Liver (tissue), 9 donors: Measurements from ENCODE around the gene SFXN5. TPM values are rescaled to one million over a fixed set of nuclear protein-coding genes. Genes with fewer than 3 reads are reported as not detected.

Experiments used
- DNase-seq: peaks from one replicate; pipeline ENCODE4 v3.0.0-alpha.2; 2017; ENCODE audit warnings: low spot score
- H3K27ac ChIP-seq, 2 donors: one replicate each; pipeline ENCODE4 v1.7.0; 2013; ENCODE audit warnings: inconsistent platforms in 2 of 2, low read length in 2 of 2, control low read depth in 1 of 2, low read depth in 1 of 2, mild to moderate bottlenecking in 1 of 2
- H3K27me3 ChIP-seq, 4 donors: one replicate each; pipeline versions ENCODE4 v1.6.1 to v1.7.0; 2013; ENCODE audit warnings: low read length in 3 of 4, inconsistent platforms in 1 of 4, mild to moderate bottlenecking in 1 of 4, moderate library complexity in 1 of 4; ENCODE audit not compliant: control insufficient read depth in 4 of 4, insufficient read depth in 4 of 4
- H3K36me3 ChIP-seq, 4 donors: one replicate each; pipeline versions ENCODE4 v1.6.1 to v1.7.0; 2013; ENCODE audit warnings: low read length in 3 of 4, mild to moderate bottlenecking in 3 of 4, low read depth in 1 of 4, moderate library complexity in 1 of 4; ENCODE audit not compliant: control insufficient read depth in 4 of 4, insufficient read depth in 3 of 4
- H3K4me1 ChIP-seq, 4 donors: one replicate each; pipeline versions ENCODE4 v1.6.1 to v1.7.0; 2013; ENCODE audit warnings: low read length in 3 of 4, mild to moderate bottlenecking in 3 of 4, moderate library complexity in 1 of 4; ENCODE audit not compliant: control insufficient read depth in 4 of 4, insufficient read depth in 4 of 4
- H3K4me3 ChIP-seq, 3 donors: one replicate each; pipeline versions ENCODE4 v1.6.1 to v1.7.0; 2013; ENCODE audit warnings: low read length in 3 of 3, control low read depth in 1 of 3, low read depth in 1 of 3, mild to moderate bottlenecking in 1 of 3
- H3K9ac ChIP-seq, 2 donors: one replicate each; pipeline ENCODE4 v1.7.0; 2013; ENCODE audit warnings: low read length in 2 of 2, mild to moderate bottlenecking in 2 of 2, moderate library complexity in 2 of 2, control low read depth in 1 of 2, low read depth in 1 of 2
- H3K9me3 ChIP-seq, 4 donors: one replicate each; pipeline versions ENCODE4 v1.6.1 to v1.7.0; 2013; ENCODE audit warnings: low read length in 3 of 4; ENCODE audit not compliant: control insufficient read depth in 4 of 4
- ATF3 ChIP-seq: IDR thresholded peaks from 2 replicates; pipeline ENCODE4 v1.6.1; 2016; ENCODE audit warnings: antibody characterized with exemption
- CTCF ChIP-seq: fragments of 150-350 bp; IDR thresholded peaks from 2 replicates; pipeline ENCODE4 v1.5.1; 2017; ENCODE audit warnings: improper control_type of control experiment, low read depth, low read length; ENCODE audit not compliant: missing input control
- EGR1 ChIP-seq, 2 donors: IDR thresholded peaks; 2 replicates each; pipeline ENCODE4 v1.6.1; 2016 to 2018; ENCODE audit warnings: antibody characterized with exemption in 2 of 2, low read depth in 2 of 2
- FOXA1 ChIP-seq: IDR thresholded peaks from 2 replicates; pipeline ENCODE4 v1.6.1; 2016; ENCODE audit warnings: antibody characterized with exemption
- HNF4A ChIP-seq, 2 donors: conservative IDR thresholded peaks; 2 replicates each; pipeline ENCODE4 v1.6.1; 2016; ENCODE audit warnings: antibody characterized with exemption in 2 of 2, mild to moderate bottlenecking in 2 of 2
- HNF4G ChIP-seq: IDR thresholded peaks from 2 replicates; pipeline ENCODE4 v1.6.1; 2016; ENCODE audit warnings: antibody characterized with exemption
- JUND ChIP-seq, 2 donors: IDR thresholded peaks; 2 replicates each; pipeline ENCODE4 v1.6.1; 2016; ENCODE audit warnings: antibody characterized with exemption in 2 of 2
- MAX ChIP-seq: IDR thresholded peaks from 2 replicates; pipeline ENCODE4 v1.6.1; 2016; ENCODE audit warnings: antibody characterized with exemption
- NR2F2 ChIP-seq: IDR thresholded peaks from 2 replicates; pipeline ENCODE4 v1.6.1; 2016; ENCODE audit warnings: antibody characterized with exemption
- RAD21 ChIP-seq, 2 donors: IDR thresholded peaks; 2 replicates each; pipeline ENCODE4 v1.6.1; 2016; ENCODE audit warnings: antibody characterized with exemption in 2 of 2, mild to moderate bottlenecking in 2 of 2
- RXRA ChIP-seq, 2 donors: IDR thresholded peaks; 2 replicates each; pipeline ENCODE4 v1.6.1; 2017 to 2018; ENCODE audit warnings: antibody characterized with exemption in 2 of 2, mild to moderate bottlenecking in 1 of 2
- SP1 ChIP-seq: IDR thresholded peaks from 2 replicates; pipeline ENCODE4 v1.6.1; 2018; ENCODE audit warnings: antibody characterized with exemption, mild to moderate bottlenecking
- TAF1 ChIP-seq: conservative IDR thresholded peaks from 2 replicates; pipeline ENCODE4 v1.6.1; 2016; ENCODE audit warnings: antibody characterized with exemption, mild to moderate bottlenecking
- YY1 ChIP-seq: IDR thresholded peaks from 2 replicates; pipeline ENCODE4 v1.6.1; 2016; ENCODE audit warnings: antibody characterized with exemption, mild to moderate bottlenecking
- ZBTB33 ChIP-seq: IDR thresholded peaks from 2 replicates; pipeline ENCODE4 v1.6.1; 2016; ENCODE audit warnings: antibody characterized with exemption
- WGBS: extraction: QIAGEN DNeasy Blood & Tissue Kit; methylation state at CpG from one replicate; pipeline ENCODE4 v1.1.7; 2013; 5-methylcytosine and 5-hydroxymethylcytosine counted together
- polyA plus RNA-seq, 2 donors: library from polyadenylated mRNA; stranded (reverse) in 1 of 2; unstranded in 1 of 2; fragments of 200-250 nt in 1 of 2; fragments of >200 nt in 1 of 2; fragmentation: Nextera tagmentation in 1 of 2; extraction: Ambion mirVana in 1 of 2; gene quantifications; one replicate each; pipeline versions ENCODE4 v1.2.1 to v1.2.3, GENCODE V29; 2013 to 2015
- total RNA-seq, 2 donors: library from RNA; depleted of rRNA; stranded (reverse); fragments of >200 nt; gene quantifications; one replicate each; pipeline ENCODE4 v1.2.3, GENCODE V29; 2014
- donor health status: healthy.
- donor health status: healthy.
- donor health status: healthy.
- donor health status: healthy.
- donor health status: healthy.

The SFXN5 gene
- total and polyA plus RNA-seq, 4 donors, result 23.3 to 58.2 (median 29.5) TPM

- H3K36me3 ChIP-seq, result peaks cover 0 to 3% (median 0%) of the 10 kb centered on the region in 4 donors
Measured at GRCh38 chr2:72998724-72999123, 72.8 kb downstream of the SFXN5 start.

GRCh38 chr2:72998234-72998651 lies 73.3 kb downstream of the SFXN5 start:
- Histone ChIP-seq H3K4me1 (peaks cover 20 to 76% (median 46%) of the 10 kb centered on the region in 4 donors), H3K9me3 (no peaks in the 10 kb centered on the region), H3K9ac (no peak overlapping the region), H3K27ac (peak overlapping the region; percentile 44 to 89), H3K4me3 (no peak overlapping the region), H3K27me3 (no peaks in the 10 kb centered on the region), H3K36me3 (peaks cover 0 to 3% (median 0%) of the 10 kb centered on the region in 4 donors)
- 90% methylated on average over 12 of the region's 12 CpGs for WGBS
- TF ChIP-seq SP1 (no peak), NR2F2 (no peak), YY1 (no peak)
- no peak for DNase-seq

More at GRCh38 chr2:72998724-72999123, 72.8 kb downstream of the SFXN5 start:
- DNase-seq, result no peak
- TF ChIP-seq SP1 (no peak), RAD21 (IDR thresholded peaks at IDR 0.05) (no peak), RXRA (IDR thresholded peaks at IDR 0.05) (no peak), CTCF (no peak), EGR1 (IDR thresholded peaks at IDR 0.05; ENCODE audit: low read depth in 2 of 2) (no peak), MAX (no peak), HNF4A (conservative IDR thresholded peaks at IDR 0.05) (no peak), ZBTB33 (no peak), TAF1 (no peak), JUND (IDR thresholded peaks at IDR 0.05) (no peak), HNF4G (no peak), ATF3 (no peak)
- H3K4me1 ChIP-seq, result peaks cover 18 to 76% (median 44%) of the 10 kb centered on the region in 4 donors
- no peaks in the 10 kb centered on the region for H3K27me3 ChIP-seq
- H3K9me3 ChIP-seq, result no peaks in the 10 kb centered on the region
- H3K27ac ChIP-seq, result peak overlapping the region; percentile 44 to 89
- H3K9ac ChIP-seq, result no peak overlapping the region
- 95% methylated on average over 4 of the region's 4 CpGs for WGBS
- no peak overlapping the region for H3K4me3 ChIP-seq

- DNase-seq, result no peak
- WGBS, result 96% methylated on average over 7 of the region's 7 CpGs
- TF ChIP-seq RXRA (IDR thresholded peaks at IDR 0.05) (no peak), SP1 (no peak), HNF4G (no peak), FOXA1 (no peak), YY1 (no peak), JUND (IDR thresholded peaks at IDR 0.05) (no peak)
- Histone ChIP-seq H3K36me3 (peaks cover 0 to 3% (median 0%) of the 10 kb centered on the region in 4 donors), H3K4me3 (no peak overlapping the region), H3K4me1 (peaks cover 21 to 77% (median 45%) of the 10 kb centered on the region in 4 donors), H3K9me3 (no peaks in the 10 kb centered on the region), H3K27me3 (no peaks in the 10 kb centered on the region), H3K9ac (no peak overlapping the region), H3K27ac (peak overlapping the region; percentile 68 to 69)
Measured at GRCh38 chr2:72996117-72996502, 75.4 kb downstream of the SFXN5 start.
